Measurements from ENCODE around the gene CLDN20.
"Not testable (repeated sequence)": the region's sequence is repeated elsewhere in the genome, so short reads cannot be mapped to it uniquely, and the experiment has no call there.

The CLDN20 gene

DNA sequence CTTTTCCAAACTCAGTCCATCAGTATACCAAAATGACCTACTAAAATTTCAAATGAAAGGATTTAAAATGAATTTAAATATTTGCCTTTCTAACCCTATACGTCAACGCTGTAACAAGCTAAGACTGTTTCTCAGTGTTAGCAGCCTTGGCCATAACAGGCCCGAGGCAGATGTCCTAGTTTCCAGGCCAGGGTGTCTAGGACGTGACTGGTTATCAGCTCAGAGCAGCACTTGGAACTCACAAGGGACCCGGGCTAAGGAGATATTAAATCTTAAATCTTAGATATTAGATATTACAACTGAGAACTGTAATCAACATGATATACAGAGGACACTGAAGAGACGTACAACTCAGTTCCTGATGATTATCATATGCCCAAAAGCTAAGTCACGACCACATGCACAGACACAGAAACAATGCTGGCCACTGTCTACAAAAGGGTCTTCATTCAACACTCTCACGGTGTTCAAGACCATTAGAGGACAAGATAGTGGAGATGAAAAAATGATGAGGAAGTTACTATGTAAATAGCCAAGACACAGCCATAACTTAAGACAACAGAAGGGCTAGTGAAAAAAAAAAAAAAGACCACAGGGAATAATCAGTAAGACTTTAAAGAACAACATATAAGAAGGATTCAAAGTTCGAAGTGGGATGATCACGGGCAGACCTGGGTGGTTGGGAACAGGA lies at the start of gene CLDN20:
Gene CLDN20 (plus strand): TSS at position 641 of the 691 bp plus-strand sequence. CDS start 11,707 bp downstream, outside the sequence.
- no peak for DNase-seq (ENCODE audit: insufficient read length, low spot score)

DNA sequence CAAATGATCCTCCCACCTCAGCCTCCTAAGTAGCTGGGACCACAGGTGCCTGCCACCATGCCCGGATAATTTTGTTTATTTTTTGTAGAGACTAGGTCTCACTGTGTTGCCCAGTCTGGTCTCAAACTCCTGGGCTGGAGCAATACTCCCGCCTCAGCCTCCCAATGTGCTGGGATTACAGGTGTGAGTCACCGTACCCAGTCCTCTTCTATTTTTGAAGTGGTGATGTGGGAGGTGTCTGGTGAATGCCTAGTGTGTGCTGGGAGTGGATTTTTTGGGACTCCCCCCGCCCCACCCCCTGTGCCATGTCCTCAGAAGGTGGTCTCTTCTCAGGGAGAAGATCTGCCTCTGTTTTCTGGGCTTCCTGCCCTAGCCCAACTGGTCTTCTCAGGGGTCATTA lies 47.9 kb upstream of the CLDN20 start:
- no peak for TF ChIP-seq POLR2A (IDR thresholded peaks at IDR 0.05; ENCODE audit: low read depth, low read length)
- FAIRE-seq (no peak), DNase-seq (ENCODE audit: insufficient read length, low spot score) (no peak)

More for the DNA sequence above, at the start of gene CLDN20:
- no peak for TF ChIP-seq POLR2A (IDR thresholded peaks at IDR 0.05; ENCODE audit: low read depth, low read length)
- no peak for FAIRE-seq

DNA sequence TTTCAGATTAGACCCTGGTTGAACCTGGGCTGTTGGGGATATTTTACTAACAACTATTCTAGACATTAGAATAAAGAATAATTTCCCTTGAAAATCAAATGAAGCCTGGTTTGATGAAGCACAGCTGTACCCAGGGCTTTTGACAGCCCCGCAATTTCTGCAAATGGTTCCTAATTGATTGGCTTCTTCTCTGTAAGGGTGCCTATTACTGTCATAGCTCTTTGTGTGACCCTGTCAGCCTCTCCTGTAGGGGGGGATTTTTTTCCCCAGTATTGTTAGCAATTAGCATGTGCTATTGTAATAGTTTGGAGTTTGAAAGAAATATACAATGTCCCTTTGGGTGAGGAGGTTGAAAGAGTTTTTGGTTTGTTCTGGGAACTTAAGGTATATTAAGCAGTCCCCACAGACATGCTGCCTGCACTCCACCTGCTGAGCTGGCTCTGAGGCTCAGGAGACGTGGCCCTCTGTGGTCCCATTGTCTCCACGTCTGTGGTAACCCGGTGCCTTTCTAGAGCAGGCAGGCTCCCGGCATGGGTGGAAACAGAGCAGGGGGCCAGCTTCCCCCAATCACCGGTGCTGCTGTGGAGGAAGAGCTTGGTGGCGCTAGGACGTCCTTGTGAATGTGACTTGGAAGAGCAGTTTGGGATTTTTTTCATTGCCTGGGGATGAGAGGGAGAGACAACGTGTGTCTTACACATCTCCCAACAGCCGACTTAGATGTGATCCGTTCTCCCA lies 47.3 kb upstream of the CLDN20 start:
- TF ChIP-seq POLR2A (IDR thresholded peaks at IDR 0.05; ENCODE audit: low read depth, low read length), result no peak
- DNase-seq (ENCODE audit: insufficient read length, low spot score), result no peak
- FAIRE-seq, result no peak

DNA sequence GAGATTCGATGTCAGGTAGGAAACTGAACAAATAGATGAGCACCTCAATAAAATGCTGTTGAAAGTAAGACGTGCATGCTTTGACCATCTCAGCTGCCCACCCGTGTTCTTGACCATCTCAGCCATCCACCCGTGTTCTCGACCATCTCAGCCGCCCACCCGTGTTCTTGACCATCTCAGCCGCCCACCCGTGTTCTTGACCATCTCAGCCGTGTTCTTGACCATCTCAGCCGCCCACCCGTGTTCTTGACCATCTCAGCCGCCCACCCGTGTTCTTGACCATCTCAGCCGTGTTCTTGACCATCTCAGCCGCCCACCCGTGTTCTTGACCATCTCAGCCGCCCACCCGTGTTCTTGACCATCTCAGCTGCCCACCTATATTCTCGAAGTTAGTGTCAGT lies 45.1 kb upstream of the CLDN20 start:
- DNase-seq (ENCODE audit: insufficient read length, low spot score); FAIRE-seq: not testable (repeated sequence)

- TF ChIP-seq POLR2A (IDR thresholded peaks at IDR 0.05; ENCODE audit: low read depth, low read length), result no peak
- DNase-seq (ENCODE audit: insufficient read length, low spot score) (no peak), FAIRE-seq (no peak)
These were observed 44.5 kb upstream of the CLDN20 start for GRCh38 chr6:155219299-155219698.

GRCh38 chr6:155219858-155220301 lies 43.9 kb upstream of the CLDN20 start:
- no peak for FAIRE-seq
- TF ChIP-seq POLR2A (IDR thresholded peaks at IDR 0.05; ENCODE audit: low read depth, low read length), result no peak
- DNase-seq (ENCODE audit: insufficient read length, low spot score), result no peak

- FAIRE-seq, result no peak
- no peak for DNase-seq (ENCODE audit: insufficient read length, low spot score)
- no peak for TF ChIP-seq POLR2A (IDR thresholded peaks at IDR 0.05; ENCODE audit: low read depth, low read length)
These were observed 42.7 kb upstream of the CLDN20 start for GRCh38 chr6:155221086-155221485.

GRCh38 chr6:155222506-155222905 lies 41.3 kb upstream of the CLDN20 start:
- FAIRE-seq (no peak), DNase-seq (ENCODE audit: insufficient read length, low spot score) (no peak)
- no peak for TF ChIP-seq POLR2A (IDR thresholded peaks at IDR 0.05; ENCODE audit: low read depth, low read length)

- no peak for TF ChIP-seq POLR2A (IDR thresholded peaks at IDR 0.05; ENCODE audit: low read depth, low read length)
- FAIRE-seq (no peak), DNase-seq (ENCODE audit: insufficient read length, low spot score) (peak; percentile 50)
These were observed 40.0 kb upstream of the CLDN20 start for GRCh38 chr6:155223646-155224451.

GRCh38 chr6:155224618-155225017 lies 39.2 kb upstream of the CLDN20 start:
- no peak for FAIRE-seq
- TF ChIP-seq POLR2A (IDR thresholded peaks at IDR 0.05; ENCODE audit: low read depth, low read length), result no peak
- DNase-seq (ENCODE audit: insufficient read length, low spot score), result no peak

GRCh38 chr6:155227046-155227445 lies 36.8 kb upstream of the CLDN20 start:
- FAIRE-seq (no peak), DNase-seq (ENCODE audit: insufficient read length, low spot score) (no peak)
- no peak for TF ChIP-seq POLR2A (IDR thresholded peaks at IDR 0.05; ENCODE audit: low read depth, low read length)

- TF ChIP-seq POLR2A (IDR thresholded peaks at IDR 0.05; ENCODE audit: low read depth, low read length), result no peak
- DNase-seq (ENCODE audit: insufficient read length, low spot score), result no peak
- no peak for FAIRE-seq
These were observed 35.2 kb upstream of the CLDN20 start for GRCh38 chr6:155228546-155229166.

- not testable (repeated sequence) for FAIRE-seq
These were observed 32.8 kb upstream of the CLDN20 start for GRCh38 chr6:155230975-155231374.

DNA sequence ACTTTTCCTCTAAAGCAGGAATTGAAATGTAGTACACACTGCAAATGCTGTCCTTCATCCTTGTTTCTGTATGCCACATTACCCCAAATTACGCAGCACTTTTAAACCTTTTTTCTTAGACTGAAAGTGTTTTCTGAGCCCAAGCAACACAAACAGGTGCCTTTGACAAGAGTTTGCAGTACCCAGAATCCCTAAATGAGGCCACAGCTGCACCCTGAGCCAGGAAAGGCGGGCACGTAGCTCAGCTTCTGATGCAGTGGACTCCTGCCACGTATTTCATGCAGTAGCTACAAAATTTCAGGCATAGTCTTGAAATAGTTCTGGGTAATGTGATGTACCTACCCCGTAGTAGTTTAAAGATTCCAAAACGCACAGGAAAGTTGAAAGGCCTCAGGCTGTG lies 31.0 kb upstream of the CLDN20 start:
- DNase-seq (ENCODE audit: insufficient read length, low spot score) (no peak), FAIRE-seq (no peak)
- no peak for TF ChIP-seq POLR2A (IDR thresholded peaks at IDR 0.05; ENCODE audit: low read depth, low read length)

More at GRCh38 chr6:155230975-155231374, 32.8 kb upstream of the CLDN20 start:
- not testable (repeated sequence) for DNase-seq (ENCODE audit: insufficient read length, low spot score)

Measured in H54 (cell line).